ENCODE measurements around the gene TIMM29. TPM values are rescaled to one million over a fixed set of nuclear protein-coding genes. Genes with fewer than 3 reads are reported as not detected.
A peak's percentile ranks its signal among the peaks of the same experiment; 100 is the strongest.

The TIMM29 gene
- 53.5 and 58.6 TPM in 2 replicates for total RNA-seq (2014; rRNA removed; shearing (Covaris generic))

GRCh38 chr19:10928563-10929401, at the start of gene TIMM29, which contains the start of gene YIPF2:
TIMM29 (plus strand) TSS chr19:10928811; CDS start chr19:10928823, 12 bp downstream.
YIPF2 (minus strand) TSS chr19:10928639; CDS start chr19:10928410, 229 bp downstream.
- Histone ChIP-seq H3K27ac (peak within 1 kb of the TSS; percentile 44), H3K36me3 (peaks cover 66% of the 10 kb centered on the region)
- peak; percentile 95 to 98 for DNase-seq (ENCODE audit: low read depth in 1 of 2, low spot score in 2 of 2)

GRCh38 chr19:10881403-10882107, 47.1 kb upstream of the TIMM29 start:
- H3K36me3 ChIP-seq, result no peaks in the 10 kb centered on the region

More at GRCh38 chr19:10928563-10929401, at the start of gene TIMM29, which contains the start of gene YIPF2:
- H3K4me3 ChIP-seq, result peak within 1 kb of the TSS; percentile 85
- peaks cover 15% of the 10 kb centered on the region for H3K4me1 ChIP-seq (replicated peaks)
- H3K27me3 ChIP-seq (replicated peaks), result no peaks in the 10 kb centered on the region
- H3K9me3 ChIP-seq (replicated peaks), result no peaks in the 10 kb centered on the region

GRCh38 chr19:10882108-10882457, 46.5 kb upstream of the TIMM29 start:
- Histone ChIP-seq H3K27ac (no peak overlapping the region), H3K9me3 (replicated peaks) (no peaks in the 10 kb centered on the region), H3K4me3 (no peak overlapping the region), H3K4me1 (replicated peaks) (peaks cover 14% of the 10 kb centered on the region; the same call in 1 of the 2 replicates), H3K27me3 (replicated peaks) (no peaks in the 10 kb centered on the region), H3K36me3 (no peaks in the 10 kb centered on the region)
- no peak for DNase-seq (ENCODE audit: low read depth in 1 of 2, low spot score in 2 of 2)

More at GRCh38 chr19:10881403-10882107, 47.1 kb upstream of the TIMM29 start:
- DNase-seq (ENCODE audit: low read depth in 1 of 2, low spot score in 2 of 2), result no peak
- Histone ChIP-seq H3K27me3 (replicated peaks) (no peaks in the 10 kb centered on the region), H3K27ac (no peak overlapping the region), H3K9me3 (replicated peaks) (no peaks in the 10 kb centered on the region), H3K4me3 (no peak overlapping the region), H3K4me1 (replicated peaks) (peaks cover 11% of the 10 kb centered on the region; the same call in 1 of the 2 replicates)

GRCh38 chr19:10884274-10884673, 44.3 kb upstream of the TIMM29 start:
- H3K27ac ChIP-seq, result no peak overlapping the region
- H3K27me3 ChIP-seq (replicated peaks), result no peaks in the 10 kb centered on the region
- H3K36me3 ChIP-seq, result no peaks in the 10 kb centered on the region
- peaks cover 16% of the 10 kb centered on the region; the same call in 1 of the 2 replicates for H3K4me1 ChIP-seq (replicated peaks)
- H3K4me3 ChIP-seq, result no peak overlapping the region
- DNase-seq (ENCODE audit: low read depth in 1 of 2, low spot score in 2 of 2), result no peak
- no peaks in the 10 kb centered on the region for H3K9me3 ChIP-seq (replicated peaks)

GRCh38 chr19:10885201-10886169, 43.1 kb upstream of the TIMM29 start:
- DNase-seq (ENCODE audit: low read depth in 1 of 2, low spot score in 2 of 2), result no peak
- H3K27me3 ChIP-seq (replicated peaks), result no peaks in the 10 kb centered on the region
- no peak overlapping the region for H3K27ac ChIP-seq
- no peaks in the 10 kb centered on the region for H3K36me3 ChIP-seq
- peaks cover 16% of the 10 kb centered on the region; the same call in 1 of the 2 replicates for H3K4me1 ChIP-seq (replicated peaks)
- no peaks in the 10 kb centered on the region for H3K9me3 ChIP-seq (replicated peaks)
- H3K4me3 ChIP-seq, result no peak overlapping the region

- H3K36me3 ChIP-seq, result no peaks in the 10 kb centered on the region
- H3K4me3 ChIP-seq, result no peak overlapping the region
- no peak overlapping the region for H3K27ac ChIP-seq
- no peak for DNase-seq (ENCODE audit: low read depth in 1 of 2, low spot score in 2 of 2)
- no peaks in the 10 kb centered on the region for H3K9me3 ChIP-seq (replicated peaks)
- H3K4me1 ChIP-seq (replicated peaks), result peaks cover 16% of the 10 kb centered on the region; the same call in 1 of the 2 replicates
- no peaks in the 10 kb centered on the region for H3K27me3 ChIP-seq (replicated peaks)
Measured at GRCh38 chr19:10887616-10888367, 40.8 kb upstream of the TIMM29 start.

- H3K4me1 ChIP-seq (replicated peaks), result peaks cover 16% of the 10 kb centered on the region; the same call in 1 of the 2 replicates
- DNase-seq (ENCODE audit: low read depth in 1 of 2, low spot score in 2 of 2), result no peak
- no peaks in the 10 kb centered on the region for H3K9me3 ChIP-seq (replicated peaks)
- H3K36me3 ChIP-seq, result no peaks in the 10 kb centered on the region
- H3K4me3 ChIP-seq, result no peak overlapping the region
- no peaks in the 10 kb centered on the region for H3K27me3 ChIP-seq (replicated peaks)
- H3K27ac ChIP-seq, result no peak overlapping the region
Measured at GRCh38 chr19:10888421-10888866, 40.2 kb upstream of the TIMM29 start.

- H3K27me3 ChIP-seq (replicated peaks), result no peaks in the 10 kb centered on the region
- no peaks in the 10 kb centered on the region for H3K9me3 ChIP-seq (replicated peaks)
- H3K4me1 ChIP-seq (replicated peaks), result peaks cover 9% of the 10 kb centered on the region; the same call in 1 of the 2 replicates
- H3K27ac ChIP-seq, result no peak overlapping the region
- no peak for DNase-seq (ENCODE audit: low read depth in 1 of 2, low spot score in 2 of 2)
- no peaks in the 10 kb centered on the region for H3K36me3 ChIP-seq
- H3K4me3 ChIP-seq, result no peak overlapping the region
Measured at GRCh38 chr19:10889880-10890279, 38.7 kb upstream of the TIMM29 start.

- no peaks in the 10 kb centered on the region for H3K9me3 ChIP-seq (replicated peaks)
- no peaks in the 10 kb centered on the region for H3K36me3 ChIP-seq
- no peaks in the 10 kb centered on the region for H3K27me3 ChIP-seq (replicated peaks)
- H3K4me1 ChIP-seq (replicated peaks), result peaks cover 5% of the 10 kb centered on the region; the same call in 1 of the 2 replicates
- no peak overlapping the region for H3K27ac ChIP-seq
- H3K4me3 ChIP-seq, result no peak overlapping the region
- no peak for DNase-seq (ENCODE audit: low read depth in 1 of 2, low spot score in 2 of 2)
Measured at GRCh38 chr19:10891405-10892086, 37.1 kb upstream of the TIMM29 start.

GRCh38 chr19:10892256-10892655, 36.4 kb upstream of the TIMM29 start:
- H3K27ac ChIP-seq, result no peak overlapping the region
- H3K27me3 ChIP-seq (replicated peaks), result no peaks in the 10 kb centered on the region
- no peaks in the 10 kb centered on the region for H3K36me3 ChIP-seq
- no peaks in the 10 kb centered on the region for H3K9me3 ChIP-seq (replicated peaks)
- no peak for DNase-seq (ENCODE audit: low read depth in 1 of 2, low spot score in 2 of 2)
- no peak overlapping the region for H3K4me3 ChIP-seq
- H3K4me1 ChIP-seq (replicated peaks), result peaks cover under 1% of the 10 kb centered on the region; the same call in 1 of the 2 replicates

GRCh38 chr19:10894911-10895213, 33.7 kb upstream of the TIMM29 start:
- no peak overlapping the region for H3K4me3 ChIP-seq
- no peak overlapping the region for H3K27ac ChIP-seq
- no peak for DNase-seq (ENCODE audit: low read depth in 1 of 2, low spot score in 2 of 2)
- no peaks in the 10 kb centered on the region for H3K36me3 ChIP-seq
- H3K4me1 ChIP-seq (replicated peaks), result no peaks in the 10 kb centered on the region
- no peaks in the 10 kb centered on the region for H3K27me3 ChIP-seq (replicated peaks)
- H3K9me3 ChIP-seq (replicated peaks), result no peaks in the 10 kb centered on the region

- H3K9me3 ChIP-seq (replicated peaks), result no peaks in the 10 kb centered on the region
- H3K27ac ChIP-seq, result no peak overlapping the region
- no peaks in the 10 kb centered on the region for H3K4me1 ChIP-seq (replicated peaks)
- no peaks in the 10 kb centered on the region for H3K36me3 ChIP-seq
- H3K4me3 ChIP-seq, result no peak overlapping the region
- no peaks in the 10 kb centered on the region for H3K27me3 ChIP-seq (replicated peaks)
- no peak for DNase-seq (ENCODE audit: low read depth in 1 of 2, low spot score in 2 of 2)
Measured at GRCh38 chr19:10895363-10895762, 33.2 kb upstream of the TIMM29 start.
